HG02588 (cell line): Measurements from ENCODE around the gene PARVA.

Source experiments
- ATAC-seq: cut with Tn5 transposase; IDR thresholded peaks from one replicate; pipeline ENCODE4 v1.9.1; 2021; ENCODE audit warnings: mild to moderate bottlenecking, moderate library complexity; ENCODE audit not compliant: unreplicated experiment

The PARVA gene

DNA sequence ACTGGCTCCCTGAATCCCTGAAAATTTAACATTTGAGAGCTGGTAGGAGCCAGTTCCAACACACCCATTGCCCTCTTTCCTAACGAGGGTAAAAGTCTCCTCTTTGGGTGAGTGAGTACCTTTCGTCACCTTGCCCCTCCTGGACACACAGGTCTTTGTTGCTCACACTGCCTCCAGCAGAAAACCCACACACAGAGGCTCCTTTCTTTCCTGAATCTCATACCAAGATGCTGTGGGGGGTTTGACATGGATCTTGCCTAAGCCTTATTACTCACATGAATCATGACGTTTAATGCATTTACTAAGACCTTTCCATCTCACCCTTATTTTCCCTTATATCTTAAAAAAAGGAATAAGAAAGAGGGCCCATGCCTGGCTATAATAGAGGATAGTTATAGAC lies 53.0 kb downstream of the PARVA start:
- ATAC-seq: no peak

DNA sequence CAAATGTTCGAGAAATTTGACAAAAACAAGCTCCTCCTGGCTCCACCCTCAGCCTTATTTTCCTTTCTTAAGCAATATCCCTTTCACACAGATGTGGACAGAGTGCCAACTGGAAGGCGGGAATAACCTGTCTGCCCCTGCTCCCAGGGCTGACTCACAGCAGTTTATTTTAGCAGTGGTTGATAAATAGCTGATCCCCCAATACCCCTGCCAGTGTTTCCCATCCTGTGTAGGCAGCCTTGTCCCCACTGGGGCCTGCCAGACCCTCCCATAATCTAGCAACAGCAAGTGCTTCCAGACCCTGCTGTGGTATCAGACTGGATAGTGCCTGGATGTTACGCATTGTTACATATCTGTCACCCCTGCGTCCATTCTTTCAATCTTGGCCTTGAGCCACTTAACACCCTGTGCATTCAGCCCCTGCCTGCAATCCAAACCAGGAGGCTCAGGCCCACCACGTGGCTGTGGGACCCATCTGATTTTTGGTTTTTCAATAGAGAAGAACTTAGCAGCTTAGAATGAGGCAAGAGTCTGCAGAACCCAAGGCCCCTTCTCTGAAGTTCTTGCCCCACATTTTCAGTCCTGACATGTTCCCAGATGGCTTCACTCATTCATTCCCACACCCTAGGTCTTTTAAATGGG lies 53.7 kb downstream of the PARVA start:
- ATAC-seq: no peak

DNA sequence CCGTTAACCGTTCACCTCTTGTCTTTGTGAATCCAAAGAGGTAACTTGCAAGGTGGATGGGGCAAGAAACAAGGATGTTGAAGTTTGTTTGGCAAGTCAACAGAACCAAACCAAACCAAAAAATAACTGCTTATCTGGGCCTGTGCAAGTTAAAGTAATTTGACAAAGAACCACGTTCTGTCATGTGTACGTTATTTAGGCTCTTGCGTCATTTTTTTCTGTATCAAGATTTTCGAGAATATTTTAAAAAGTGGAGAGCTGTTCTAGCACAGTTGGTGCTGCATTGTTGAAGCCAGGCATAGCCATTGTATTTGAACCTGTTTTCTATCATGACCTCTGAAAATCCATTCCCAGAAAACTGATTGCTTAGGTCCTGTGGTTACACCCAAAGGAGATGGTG lies 55.1 kb downstream of the PARVA start:
- ATAC-seq: no peak

DNA sequence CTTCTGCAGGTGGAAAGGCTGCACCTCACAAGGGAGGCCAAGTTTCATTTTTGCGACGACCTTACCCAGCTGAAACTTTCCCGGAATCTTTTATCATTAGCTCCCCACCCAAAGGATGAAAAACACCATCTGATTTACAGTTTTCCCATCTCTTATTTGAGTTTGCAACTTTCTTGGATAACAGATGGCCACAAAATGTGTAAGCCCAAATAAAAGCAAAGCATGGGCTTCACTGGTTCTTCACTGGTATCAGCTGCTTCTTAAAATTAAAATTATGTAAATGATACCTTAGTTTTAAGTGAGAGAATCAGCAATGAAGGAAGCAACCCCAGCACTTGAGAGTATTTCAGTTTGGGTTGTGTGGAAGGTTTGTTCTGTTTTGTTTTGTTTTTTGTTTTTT lies 55.8 kb downstream of the PARVA start:
- ATAC-seq: no peak

DNA sequence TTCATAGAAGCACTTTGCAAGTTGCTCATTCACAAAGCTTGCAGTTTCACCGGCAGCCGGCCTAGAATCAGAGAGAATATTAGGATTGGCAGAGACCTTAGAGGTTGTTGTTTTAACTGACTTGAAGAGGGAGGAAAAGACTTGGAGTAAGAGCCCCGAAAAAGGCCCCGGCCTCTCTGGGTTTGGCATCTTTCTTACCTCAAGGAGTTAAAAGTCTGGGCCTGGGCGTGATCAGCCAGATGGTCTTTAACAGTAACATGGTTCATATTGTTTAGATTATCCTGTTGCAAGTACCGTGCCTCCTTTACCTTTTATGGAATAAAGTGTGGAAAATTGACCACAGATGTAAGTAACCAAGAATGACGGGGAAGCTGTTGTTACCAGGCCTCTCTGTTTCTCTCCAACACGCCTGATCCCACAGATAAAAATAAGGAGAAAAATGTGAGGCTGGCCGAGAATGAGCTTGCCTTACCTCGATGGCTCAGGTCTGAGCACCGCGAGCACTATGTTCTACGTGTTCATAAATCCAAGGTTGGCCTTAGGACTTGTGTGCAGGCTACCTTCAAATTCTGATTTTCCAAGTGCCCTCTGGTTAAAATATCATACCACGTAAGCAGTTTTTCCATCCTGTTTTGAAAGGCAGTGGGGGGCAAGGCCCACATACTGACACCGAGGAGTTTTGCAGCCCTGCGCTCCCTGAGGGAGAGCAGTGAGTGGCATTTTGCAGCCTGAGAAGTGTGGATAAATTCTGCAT lies 56.4 kb downstream of the PARVA start:
- ATAC-seq: no peak

DNA sequence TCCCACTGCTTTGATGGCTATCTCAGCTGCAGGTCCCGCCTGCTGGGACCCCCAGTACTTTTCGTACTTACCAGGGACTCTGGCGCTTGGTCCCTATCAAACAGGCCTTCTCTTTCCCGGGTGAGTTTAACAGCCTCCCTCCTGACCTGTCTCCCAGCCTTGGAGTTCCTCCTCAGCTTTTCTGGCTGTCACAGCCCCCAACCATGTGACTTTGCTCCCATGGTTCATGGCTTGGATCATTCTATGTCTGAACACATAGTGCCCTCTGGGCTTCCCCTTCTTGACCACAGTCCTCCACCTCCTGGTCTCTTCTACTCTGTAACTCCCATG lies 56.9 kb downstream of the PARVA start:
- no peak for ATAC-seq

DNA sequence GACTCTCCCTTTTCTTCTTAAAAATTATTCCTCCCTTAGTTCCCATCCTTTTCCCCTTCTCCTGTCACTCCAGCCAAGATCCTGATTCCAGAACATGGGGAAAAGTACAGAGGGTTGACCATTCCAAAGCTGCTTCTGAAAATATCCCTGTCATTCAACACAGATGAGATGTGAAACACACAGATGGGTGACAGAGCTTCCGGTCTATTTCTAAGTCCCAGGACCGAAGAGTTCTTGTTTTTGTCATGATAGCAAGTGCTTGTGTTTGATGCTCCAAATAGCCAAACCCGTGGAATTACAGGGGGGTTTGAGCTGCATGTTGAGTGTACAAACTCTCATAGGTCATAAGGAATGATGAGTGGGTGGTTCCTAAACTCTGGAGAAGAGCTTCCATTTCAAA lies 57.9 kb downstream of the PARVA start:
- no peak for ATAC-seq

DNA sequence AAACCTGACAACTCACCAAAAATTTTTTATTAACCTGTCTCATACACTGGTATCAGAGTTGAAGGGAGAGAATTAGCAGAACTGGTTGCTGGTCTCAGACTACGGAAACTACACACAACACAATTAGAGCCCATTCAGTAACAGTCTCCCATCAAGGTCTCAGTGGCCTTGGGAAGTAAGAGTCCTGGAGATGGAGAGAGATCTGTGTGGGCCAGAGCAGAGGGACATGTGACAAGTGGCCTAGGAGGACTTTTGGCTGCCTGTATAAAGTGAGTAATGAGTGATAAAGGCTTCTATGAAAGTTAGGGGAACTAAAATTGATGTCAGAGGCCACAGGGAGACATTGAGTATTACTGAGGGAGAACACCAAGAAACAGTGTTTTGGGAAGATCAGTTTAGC lies 58.9 kb downstream of the PARVA start:
- no peak for ATAC-seq

DNA sequence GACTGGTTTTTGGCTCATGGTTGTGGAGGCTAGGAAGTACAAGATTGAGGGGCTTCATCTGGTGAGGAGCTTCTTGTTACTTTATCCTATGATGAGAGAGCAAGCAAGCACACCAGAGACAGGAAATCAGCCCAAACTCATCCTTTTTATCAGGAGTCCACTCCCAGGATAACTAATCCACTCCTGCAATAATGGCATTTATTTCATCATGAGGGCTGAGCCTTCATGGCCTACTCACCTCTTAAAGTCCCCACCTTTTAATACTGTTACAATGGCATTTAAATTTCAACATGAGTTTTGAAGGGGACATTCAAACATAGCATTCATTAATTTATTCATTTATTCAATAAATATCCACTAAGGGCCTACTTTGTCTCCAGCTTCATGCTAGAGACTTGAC lies 60.9 kb downstream of the PARVA start:
- no peak for ATAC-seq

DNA sequence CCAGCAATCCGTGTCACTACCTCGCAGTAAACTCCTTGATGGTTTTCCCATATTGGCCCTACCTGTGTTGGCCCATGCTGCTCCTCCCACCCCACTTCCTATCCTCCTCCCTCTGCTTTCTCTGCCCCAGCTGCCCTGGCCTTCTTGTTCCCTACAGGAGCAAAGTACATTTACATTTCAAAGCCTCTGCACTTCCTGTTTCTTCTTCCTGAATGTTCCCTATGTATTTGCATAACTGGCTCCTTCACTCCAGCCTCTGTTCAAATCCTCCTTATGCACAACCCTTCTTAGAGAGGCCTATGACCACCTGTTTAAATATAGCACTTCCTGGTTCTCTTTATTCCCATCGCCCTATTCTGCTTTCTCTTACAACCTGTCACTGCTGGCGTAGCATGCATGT lies 62.2 kb downstream of the PARVA start:
- ATAC-seq: no peak

DNA sequence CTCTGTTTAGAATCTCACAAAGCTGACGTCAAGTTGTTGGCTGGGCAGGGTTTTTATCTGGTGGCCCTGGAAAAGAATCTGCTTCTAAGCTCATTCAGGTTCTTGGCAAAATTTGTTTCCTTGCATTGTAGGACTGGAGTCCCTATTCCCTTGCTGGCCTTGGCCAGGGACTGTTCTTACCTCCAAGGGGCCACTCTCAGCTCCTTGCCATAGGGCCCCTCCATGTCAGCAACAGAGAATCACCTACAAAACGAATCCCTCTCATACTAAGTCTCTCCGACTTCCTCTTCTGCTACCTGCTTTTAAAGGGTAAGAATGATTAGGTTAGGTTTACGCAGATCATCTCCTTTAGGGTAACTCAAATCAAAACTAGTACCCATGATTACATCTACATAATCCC lies 63.2 kb downstream of the PARVA start:
- ATAC-seq: no peak

DNA sequence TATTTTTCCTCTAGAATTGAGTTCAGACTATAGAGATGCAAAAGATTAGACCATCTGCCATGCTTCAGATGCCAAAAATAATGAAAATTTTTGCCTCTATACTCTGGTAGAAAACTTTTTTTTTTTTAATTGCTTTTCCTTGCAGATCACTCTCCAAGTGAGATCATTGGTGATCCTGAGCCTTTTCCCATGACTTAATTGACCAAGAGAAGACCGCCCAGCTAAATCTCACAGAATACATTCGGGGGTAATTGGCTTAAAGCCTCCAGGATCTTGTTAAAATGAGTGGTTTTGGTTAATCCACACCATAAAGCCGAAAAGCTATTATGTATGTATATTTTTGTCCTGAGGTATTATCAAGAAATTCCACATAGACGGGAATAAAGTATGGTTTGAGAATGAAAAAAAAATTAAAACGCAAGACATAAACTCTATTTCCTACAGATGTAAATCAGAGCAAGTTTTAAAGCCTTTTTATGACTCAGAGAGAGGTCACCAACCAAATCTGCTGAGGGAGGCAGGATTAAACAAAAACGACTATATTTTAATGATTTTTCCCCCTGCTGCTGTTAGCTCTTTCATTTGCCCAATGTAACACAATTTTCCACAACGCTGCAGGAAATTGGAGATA lies 64.0 kb downstream of the PARVA start:
- no peak for ATAC-seq

DNA sequence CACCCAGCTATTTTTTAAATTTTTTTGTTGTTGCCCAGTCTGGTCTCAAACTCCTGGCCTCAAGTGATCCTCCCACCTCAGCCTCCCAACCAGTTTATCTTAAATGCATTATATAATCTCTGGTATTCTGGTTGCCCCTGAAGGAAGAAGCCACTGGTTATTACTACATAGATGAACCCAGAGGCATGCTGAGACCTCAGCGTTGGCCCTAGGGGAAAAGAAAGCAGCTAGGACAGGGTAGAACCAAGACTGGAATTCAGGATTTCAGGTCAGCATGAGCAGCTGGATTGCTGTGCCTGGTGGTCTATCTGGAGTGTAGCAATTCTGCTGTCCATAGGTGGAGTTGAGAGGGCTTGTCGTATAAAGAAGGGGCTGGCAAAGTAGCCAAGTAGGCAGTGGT lies 67.2 kb downstream of the PARVA start:
- no peak for ATAC-seq

DNA sequence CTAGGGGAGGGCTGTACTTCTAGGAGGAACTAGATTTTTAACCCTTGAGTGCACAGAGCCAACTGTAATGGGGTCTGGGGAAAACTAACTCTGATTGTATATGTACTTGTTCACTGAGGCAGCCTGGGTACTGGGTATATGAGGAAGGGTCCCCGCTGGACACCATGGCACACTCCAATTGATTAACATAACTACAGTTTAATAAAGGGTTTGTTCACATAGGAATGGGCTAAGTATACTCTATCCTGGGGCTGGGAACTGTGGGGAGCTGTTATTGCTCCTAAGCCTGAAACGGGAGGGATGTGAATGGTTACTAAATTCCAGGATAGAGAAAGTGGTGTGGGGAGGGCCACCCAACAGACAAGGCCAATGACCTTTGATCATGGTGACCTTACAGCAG lies 67.6 kb downstream of the PARVA start:
- no peak for ATAC-seq

DNA sequence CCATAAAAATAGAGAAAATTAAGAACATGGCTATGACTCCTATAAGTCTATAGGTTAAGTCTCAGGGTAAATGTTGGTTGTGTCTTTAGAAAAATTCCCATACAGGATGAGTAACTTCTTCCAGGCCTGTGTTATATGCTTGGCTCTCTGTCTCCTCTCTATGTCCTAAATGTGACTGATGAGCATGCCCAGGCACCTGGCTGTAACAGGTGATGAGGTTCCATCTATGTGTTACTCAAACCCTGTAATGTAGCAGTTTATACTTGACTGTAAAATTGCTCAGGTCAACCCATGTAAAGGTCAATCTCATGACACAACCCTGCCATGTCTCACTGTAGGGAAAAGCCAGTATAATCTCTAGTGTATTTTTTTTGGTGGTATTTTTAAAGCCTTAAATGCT lies 69.5 kb downstream of the PARVA start:
- ATAC-seq: no peak

DNA sequence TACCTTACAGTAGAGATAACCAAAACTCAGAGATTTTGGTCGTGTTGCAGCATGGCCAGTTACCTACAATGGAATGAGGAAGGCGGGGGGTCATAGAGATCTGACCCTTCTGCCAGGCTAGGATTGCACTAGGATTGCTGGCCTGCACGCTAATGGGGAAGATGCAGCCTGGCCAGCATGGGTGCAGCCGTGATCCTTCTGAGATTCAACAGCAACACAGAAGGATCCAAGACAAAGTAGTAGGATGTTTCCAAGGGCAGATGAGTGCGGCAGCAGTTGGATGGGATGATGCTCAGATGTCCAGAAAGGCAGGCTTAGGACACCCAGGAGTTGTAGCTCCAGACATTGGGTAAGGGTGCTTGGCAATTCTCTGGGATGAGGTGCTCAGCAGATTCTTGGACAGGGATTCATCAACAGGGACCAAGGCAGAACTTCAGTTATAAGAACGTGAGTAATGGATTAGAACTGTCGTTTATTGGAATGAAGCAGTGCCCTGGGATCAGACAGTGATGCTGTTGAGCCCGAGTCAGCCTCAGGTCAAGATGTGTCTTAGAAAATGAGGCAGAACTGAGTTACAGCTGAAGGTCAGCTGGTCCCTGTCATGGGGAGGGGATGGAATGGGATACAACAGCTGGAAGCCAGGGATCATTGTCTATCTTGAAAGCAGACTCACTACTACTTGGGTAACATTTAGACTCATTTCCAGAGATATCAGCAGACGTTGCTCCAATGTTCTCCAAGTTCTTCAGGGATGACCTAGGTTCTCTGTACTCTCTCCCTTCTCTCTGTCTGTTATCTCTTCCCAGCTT lies 71.0 kb downstream of the PARVA start:
- ATAC-seq: no peak

DNA sequence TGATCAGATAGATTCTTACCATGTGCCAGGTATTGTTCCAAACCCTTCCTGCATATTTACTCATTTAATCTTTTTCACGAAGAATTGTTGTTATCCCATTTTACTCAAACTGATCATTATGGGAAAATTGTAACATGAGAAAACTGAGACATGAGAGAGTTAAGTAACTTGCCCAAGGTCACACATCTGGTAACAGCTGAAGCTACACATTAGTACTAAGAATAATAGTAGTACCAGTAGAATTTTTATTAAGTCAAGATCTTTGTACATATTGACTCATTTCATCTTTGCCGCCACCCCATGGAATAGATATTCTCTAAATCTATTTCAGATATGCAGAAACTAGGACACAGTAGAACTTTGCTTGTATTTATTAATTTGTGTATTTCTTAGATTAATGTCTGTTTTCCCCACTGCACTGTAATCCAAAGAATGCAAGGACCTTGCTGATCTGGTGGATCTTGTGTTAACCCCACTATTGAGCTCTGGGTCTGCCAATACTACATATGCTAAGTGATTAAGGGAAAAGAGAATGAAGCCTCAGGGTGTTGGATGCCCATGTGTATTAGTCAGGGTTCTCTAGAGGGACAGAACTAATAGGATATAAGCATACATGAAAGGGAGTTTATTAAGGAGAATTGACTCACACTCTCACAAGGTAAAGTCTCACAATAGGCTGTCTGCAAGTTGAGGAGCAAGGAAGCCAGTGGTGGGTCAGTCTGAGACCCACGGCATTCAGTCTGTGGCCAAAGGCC lies 72.8 kb downstream of the PARVA start:
- no peak for ATAC-seq

DNA sequence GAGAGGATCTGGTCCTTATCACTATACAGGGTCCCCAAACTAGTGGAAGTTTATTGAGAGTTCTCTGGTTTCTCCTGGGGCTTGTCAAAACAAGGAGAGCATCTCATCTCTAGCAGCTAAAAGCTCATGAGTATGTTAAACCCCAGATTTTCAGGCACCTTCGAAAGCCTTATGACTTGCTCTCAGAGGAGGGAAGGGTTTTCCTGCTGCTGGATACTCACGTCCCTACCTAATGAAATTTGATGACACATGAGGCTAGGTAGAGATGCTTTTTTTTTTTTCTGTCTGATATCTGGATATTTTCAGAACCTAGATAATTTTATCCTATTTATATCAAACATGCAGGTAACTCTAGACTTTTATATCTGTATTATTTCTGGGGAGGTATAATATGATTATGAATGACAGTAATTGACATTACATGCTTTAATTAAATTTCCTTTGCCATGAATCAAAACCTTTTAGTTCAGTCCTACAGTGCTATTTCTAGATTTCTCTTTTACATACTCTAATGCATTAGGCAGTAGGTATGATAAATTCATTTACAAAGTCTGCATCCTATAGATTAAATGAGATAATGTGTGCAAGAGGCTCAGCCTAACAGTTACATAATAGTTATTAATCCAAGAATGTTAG lies 73.9 kb downstream of the PARVA start:
- no peak for ATAC-seq

DNA sequence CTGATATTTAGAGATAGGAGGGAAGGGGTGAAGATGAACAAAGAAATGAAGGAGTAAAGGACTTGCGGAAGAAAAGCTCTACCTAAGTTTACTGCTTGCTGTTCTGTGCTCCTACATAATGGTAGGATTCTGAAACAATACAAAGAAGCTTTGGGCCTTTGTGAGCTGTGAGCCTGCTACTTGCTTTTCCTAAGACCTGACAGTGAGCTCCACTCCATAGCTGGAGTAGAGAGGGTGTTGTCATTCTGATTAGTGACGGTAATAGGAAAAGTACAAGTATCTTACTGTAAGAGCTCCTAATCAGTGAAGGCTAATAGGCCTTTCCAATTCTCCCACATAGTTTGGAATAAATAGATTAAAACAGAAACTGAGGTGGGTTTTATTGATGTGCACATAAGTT lies 75.9 kb downstream of the PARVA start:
- ATAC-seq: no peak

DNA sequence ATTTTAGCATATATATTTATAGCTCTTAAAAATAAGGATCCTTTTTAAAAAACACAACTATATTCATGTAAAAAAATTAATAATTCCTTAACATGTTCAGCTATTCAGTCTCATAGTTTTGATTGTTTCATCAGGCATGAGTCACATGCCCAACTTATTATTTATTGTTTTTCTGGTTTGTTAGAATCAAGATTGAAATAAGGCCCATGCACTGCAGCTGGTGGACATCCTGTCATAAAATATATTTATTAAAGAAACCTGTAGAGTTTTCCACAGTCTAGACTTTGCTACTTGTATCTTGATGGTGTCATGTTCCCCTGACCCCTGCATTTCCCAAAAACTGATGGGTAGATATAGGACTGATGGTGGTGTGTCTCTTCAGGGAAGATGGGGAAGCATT lies 77.4 kb downstream of the PARVA start:
- no peak for ATAC-seq

DNA sequence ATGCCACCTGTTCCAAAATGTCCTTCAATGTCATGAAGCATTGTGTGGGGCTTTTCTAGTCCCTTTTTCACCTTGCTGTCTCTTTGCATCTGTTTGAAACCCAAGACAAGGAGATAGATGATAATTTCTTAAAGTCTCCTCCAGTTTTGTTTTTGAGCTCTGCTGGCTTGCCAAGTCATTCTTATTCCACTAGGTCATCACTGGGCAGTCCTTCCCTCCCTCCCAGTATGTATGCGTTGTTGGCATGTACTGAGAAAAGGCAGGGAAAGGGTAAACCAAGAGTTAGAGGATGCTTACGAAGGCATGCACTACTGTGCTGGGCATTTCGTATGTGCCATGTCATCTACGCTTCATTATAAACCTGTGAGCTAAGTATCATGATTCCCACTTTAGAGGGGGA lies 78.6 kb downstream of the PARVA start:
- ATAC-seq: no peak
